Forelimb muscle (tissue), 1 donor: Measurements from ENCODE around the gene TAS2R60. TPM values are rescaled to one million over a fixed set of nuclear protein-coding genes. Genes with fewer than 3 reads are reported as not detected.
"Not testable (repeated sequence)": the region's sequence is repeated elsewhere in the genome, so short reads cannot be mapped to it uniquely, and the experiment has no call there.

Source experiments
- DNase-seq: peaks from one replicate; pipeline ENCODE4 v3.0.0-alpha.2; 2013; ENCODE audit warnings: low read depth
- polyA plus RNA-seq: library from polyadenylated mRNA; unstranded; fragments of 120-200 nt; gene quantifications from one replicate; pipeline ENCODE4 v1.2.1, GENCODE V29; 2013; ENCODE audit not compliant: insufficient read length

The TAS2R60 gene
- polyA plus RNA-seq, 1 donor, result not detected

- peak; percentile 62 for DNase-seq
Observed at GRCh38 chr7:143410521-143411004, 32.7 kb upstream of the TAS2R60 start.

- DNase-seq, result no peak
Observed at GRCh38 chr7:143411976-143412708, 31.1 kb upstream of the TAS2R60 start.

- no peak for DNase-seq
Observed at GRCh38 chr7:143413123-143413522, 30.1 kb upstream of the TAS2R60 start.

GRCh38 chr7:143415209-143415608 lies 28.0 kb upstream of the TAS2R60 start:
- not testable (repeated sequence) for DNase-seq

- no peak for DNase-seq
Observed at GRCh38 chr7:143415742-143416397, 27.4 kb upstream of the TAS2R60 start.

- DNase-seq, result no peak
Observed at GRCh38 chr7:143416565-143417149, 26.6 kb upstream of the TAS2R60 start.

GRCh38 chr7:143417734-143418383 lies 25.4 kb upstream of the TAS2R60 start:
- DNase-seq, result no peak

GRCh38 chr7:143418681-143419458 lies 24.4 kb upstream of the TAS2R60 start:
- DNase-seq, result no peak

GRCh38 chr7:143419880-143420279 lies 23.4 kb upstream of the TAS2R60 start:
- no peak for DNase-seq

GRCh38 chr7:143420624-143421023 lies 22.6 kb upstream of the TAS2R60 start:
- DNase-seq, result not testable (repeated sequence)

- DNase-seq, result no peak
Observed at GRCh38 chr7:143422033-143422432, 21.2 kb upstream of the TAS2R60 start.

- DNase-seq, result not testable (repeated sequence)
Observed at GRCh38 chr7:143424476-143424875, 18.8 kb upstream of the TAS2R60 start.

GRCh38 chr7:143426479-143427142 lies 16.6 kb upstream of the TAS2R60 start:
- no peak for DNase-seq

GRCh38 chr7:143429770-143430698 lies 13.2 kb upstream of the TAS2R60 start:
- DNase-seq, result no peak

- DNase-seq, result no peak
Observed at GRCh38 chr7:143431109-143431508, 12.1 kb upstream of the TAS2R60 start.

GRCh38 chr7:143433759-143434158 lies 9.5 kb upstream of the TAS2R60 start:
- no peak for DNase-seq

GRCh38 chr7:143434660-143435059 lies 8.6 kb upstream of the TAS2R60 start:
- DNase-seq, result no peak

GRCh38 chr7:143435266-143435665 lies 8.0 kb upstream of the TAS2R60 start:
- no peak for DNase-seq

GRCh38 chr7:143436325-143436946 lies 6.8 kb upstream of the TAS2R60 start:
- no peak for DNase-seq
